BJ (cell line): ENCODE results near the gene CHST11. TPM values are rescaled to one million over a fixed set of nuclear protein-coding genes. Genes with fewer than 3 reads are reported as not detected.

ENCODE experiments used
- CTCF ChIA-PET: fragments of 350-600 bp; formaldehyde crosslinking; extraction: SDS; loops from one replicate; lab custom pipeline; 2021; ENCODE audit warnings: antibody characterized with exemption, inconsistent platforms; lab: Yijun Ruan, JAX
- POLR2A ChIA-PET: fragments of 300-600 bp; sonication (Branson Sonifier 250); formaldehyde crosslinking; extraction: SDS; loops from one replicate; lab custom pipeline; 2021; ENCODE audit warnings: antibody characterized with exemption; lab: Charles Lee
- DNase-seq: peaks from one replicate; pipeline ENCODE4 v3.0.0-alpha.2; 2011; ENCODE audit warnings: low read depth
- H3K27me3 ChIP-seq: 2 replicates; pipeline ENCODE4 v1.6.0; 2011; ENCODE audit warnings: low read length; ENCODE audit not compliant: control insufficient read depth, insufficient read depth
- H3K36me3 ChIP-seq: 2 replicates; pipeline ENCODE4 v1.5.1; 2011; ENCODE audit warnings: low read length; ENCODE audit not compliant: control insufficient read depth, insufficient read depth
- H3K4me3 ChIP-seq: 2 replicates; pipeline ENCODE4 v1.5.1; 2011; ENCODE audit warnings: low read depth, mild to moderate bottlenecking, control low read depth, low read length
- polyA minus RNA-seq: library from RNA; depleted of rRNA, polyadenylated mRNA; stranded (reverse); fragments of >200 nt; gene quantifications from 2 replicates; pipeline ENCODE4 v1.2.3, GENCODE V29; 2011; rRNA and poly(A)+ RNA removed
- polyA plus RNA-seq: library from polyadenylated mRNA; depleted of rRNA; stranded (reverse); fragments of >200 nt; gene quantifications from 2 replicates; pipeline ENCODE4 v1.2.3, GENCODE V29; 2011; rRNA removed
- TF ChIP-seq, protein P1 (sequence below): IDR thresholded peaks from 2 replicates; pipeline ENCODE4 v1.5.1; 2011; ENCODE audit warnings: low read depth, mild to moderate bottlenecking, control low read depth, inconsistent platforms, low read length, moderate library complexity; ENCODE audit not compliant: insufficient read depth

CHST11 gene
- polyA plus RNA-seq = 5.5 and 7.3 TPM in 2 replicates
- 6.0 and 11.0 TPM in 2 replicates for polyA minus RNA-seq

DNA sequence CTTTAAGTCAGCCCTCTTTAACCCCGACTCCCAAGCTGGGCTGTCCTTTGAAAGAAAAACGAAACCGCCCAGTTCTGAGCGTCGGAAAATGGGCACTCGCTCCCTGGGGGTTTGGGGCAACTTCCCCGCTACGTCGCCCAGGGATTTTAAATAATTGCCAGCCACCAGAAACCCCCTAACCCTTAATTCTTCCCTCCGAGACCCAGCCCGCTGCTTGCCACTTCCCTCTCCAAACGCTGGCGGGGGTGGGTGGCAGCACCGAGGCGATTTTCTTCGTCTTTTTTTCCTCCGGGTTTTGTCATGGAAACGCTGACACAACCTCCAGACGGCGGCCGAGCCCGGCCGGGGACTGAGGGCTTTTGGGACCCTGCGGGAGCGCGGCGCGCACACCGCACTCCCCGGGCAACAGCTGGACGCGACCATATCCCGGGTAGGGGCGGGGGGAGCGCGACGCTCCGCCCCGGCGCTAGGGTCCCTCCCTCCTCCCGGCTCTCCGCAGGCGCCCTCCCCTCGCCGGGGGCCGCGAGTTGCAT, at the start of gene CHST11:
TSS of gene CHST11 (plus strand) at position 532 of the 533 bp plus-strand sequence.
- ChIA-PET CTCF (interaction anchor here (1.2 to 1.9 kb wide), 2 partner anchors 30 to 213 kb away, joined by 3 to 7 read pairs; no protein-coding TSS in a partner anchor), POLR2A (no interaction called here)
- TF ChIP-seq, protein P1, sequence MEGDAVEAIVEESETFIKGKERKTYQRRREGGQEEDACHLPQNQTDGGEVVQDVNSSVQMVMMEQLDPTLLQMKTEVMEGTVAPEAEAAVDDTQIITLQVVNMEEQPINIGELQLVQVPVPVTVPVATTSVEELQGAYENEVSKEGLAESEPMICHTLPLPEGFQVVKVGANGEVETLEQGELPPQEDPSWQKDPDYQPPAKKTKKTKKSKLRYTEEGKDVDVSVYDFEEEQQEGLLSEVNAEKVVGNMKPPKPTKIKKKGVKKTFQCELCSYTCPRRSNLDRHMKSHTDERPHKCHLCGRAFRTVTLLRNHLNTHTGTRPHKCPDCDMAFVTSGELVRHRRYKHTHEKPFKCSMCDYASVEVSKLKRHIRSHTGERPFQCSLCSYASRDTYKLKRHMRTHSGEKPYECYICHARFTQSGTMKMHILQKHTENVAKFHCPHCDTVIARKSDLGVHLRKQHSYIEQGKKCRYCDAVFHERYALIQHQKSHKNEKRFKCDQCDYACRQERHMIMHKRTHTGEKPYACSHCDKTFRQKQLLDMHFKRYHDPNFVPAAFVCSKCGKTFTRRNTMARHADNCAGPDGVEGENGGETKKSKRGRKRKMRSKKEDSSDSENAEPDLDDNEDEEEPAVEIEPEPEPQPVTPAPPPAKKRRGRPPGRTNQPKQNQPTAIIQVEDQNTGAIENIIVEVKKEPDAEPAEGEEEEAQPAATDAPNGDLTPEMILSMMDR = peak; percentile 40
- Histone ChIP-seq H3K4me3 (peak within 1 kb of the TSS; percentile 68), H3K27me3 (no peaks in the 10 kb centered on the region), H3K36me3 (no peaks in the 10 kb centered on the region)
- peak; percentile 22 for DNase-seq

DNA sequence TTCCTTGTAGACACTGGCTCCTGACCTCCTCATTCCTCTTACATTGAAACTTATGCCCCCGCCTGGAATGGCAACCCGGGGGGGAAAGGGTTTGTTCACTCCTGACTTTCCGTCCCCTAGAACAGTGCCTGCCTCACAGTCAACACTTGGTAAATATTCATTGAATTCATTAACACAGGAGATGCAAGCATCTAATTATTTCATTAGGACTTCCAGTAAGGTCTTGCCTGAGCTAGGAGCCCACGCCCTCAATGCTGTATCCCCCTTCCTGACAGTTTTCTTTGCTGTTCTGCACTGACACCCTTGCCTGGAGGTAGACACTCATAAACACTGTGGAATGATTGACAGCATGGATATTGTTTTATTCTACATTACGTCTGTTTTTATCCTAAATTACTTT, 49.3 kb upstream of the CHST11 start:
- CTCF ChIA-PET = interaction anchor here (1.7 kb wide), 1 partner anchor 26 kb away, joined by 4 read pairs; no protein-coding TSS in a partner anchor
- Histone ChIP-seq H3K4me3 (no peak overlapping the region), H3K27me3 (no peaks in the 10 kb centered on the region), H3K36me3 (no peaks in the 10 kb centered on the region)
- TF ChIP-seq, protein P1 = no peak
- POLR2A ChIA-PET = no interaction called here
- no peak for DNase-seq

DNA sequence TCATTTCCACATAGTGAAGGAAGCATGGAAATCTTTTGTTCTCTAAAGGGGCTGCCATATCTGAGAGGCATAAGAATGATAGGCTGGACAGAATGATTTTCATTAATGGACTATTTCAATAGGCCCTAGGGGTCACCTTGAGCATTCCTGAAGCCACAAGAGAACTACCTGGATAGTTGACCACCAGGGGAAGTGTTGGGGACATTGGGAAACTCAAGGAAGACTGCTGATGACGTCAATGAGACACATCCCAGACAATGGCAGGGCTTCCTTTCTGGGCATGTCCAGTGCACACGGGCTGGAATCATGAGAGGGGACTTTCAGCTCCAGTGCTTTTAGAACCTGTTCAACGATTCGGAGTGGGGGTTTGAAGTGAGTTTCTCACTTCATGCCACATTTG, 48.8 kb upstream of the CHST11 start:
- H3K4me3 ChIP-seq = no peak overlapping the region
- ChIA-PET CTCF (interaction anchor here (1.7 kb wide), 1 partner anchor 26 kb away, joined by 4 read pairs; no protein-coding TSS in a partner anchor), POLR2A (no interaction called here)
- TF ChIP-seq, protein P1 = no peak
- H3K36me3 ChIP-seq = no peaks in the 10 kb centered on the region
- H3K27me3 ChIP-seq = no peaks in the 10 kb centered on the region; the same call in 1 of the 2 replicates
- DNase-seq = no peak

DNA sequence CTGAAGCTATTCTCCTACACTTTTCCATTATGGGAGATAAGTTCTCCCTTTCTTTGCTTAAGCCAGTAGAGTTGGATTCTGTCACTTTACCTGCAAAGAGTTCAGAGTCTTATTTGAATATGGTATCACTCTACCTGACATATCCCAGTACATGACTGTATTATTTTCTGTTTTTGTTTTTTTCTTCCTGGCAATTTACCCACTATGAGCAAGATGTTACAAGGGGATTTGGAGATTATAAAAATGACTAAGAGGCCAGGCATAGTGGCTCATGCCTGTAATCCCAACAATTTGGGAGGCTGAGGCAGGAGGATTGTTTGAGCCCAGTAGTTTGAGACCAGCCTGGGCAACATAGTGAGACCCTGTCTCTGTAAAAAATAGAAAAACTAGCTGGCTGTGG, 46.4 kb upstream of the CHST11 start:
- Histone ChIP-seq H3K4me3 (no peak overlapping the region), H3K27me3 (peaks cover 3% of the 10 kb centered on the region), H3K36me3 (no peaks in the 10 kb centered on the region)
- ChIA-PET POLR2A (no interaction called here), CTCF (no interaction called here)
- no peak for DNase-seq
- TF ChIP-seq, protein P1 = no peak

DNA sequence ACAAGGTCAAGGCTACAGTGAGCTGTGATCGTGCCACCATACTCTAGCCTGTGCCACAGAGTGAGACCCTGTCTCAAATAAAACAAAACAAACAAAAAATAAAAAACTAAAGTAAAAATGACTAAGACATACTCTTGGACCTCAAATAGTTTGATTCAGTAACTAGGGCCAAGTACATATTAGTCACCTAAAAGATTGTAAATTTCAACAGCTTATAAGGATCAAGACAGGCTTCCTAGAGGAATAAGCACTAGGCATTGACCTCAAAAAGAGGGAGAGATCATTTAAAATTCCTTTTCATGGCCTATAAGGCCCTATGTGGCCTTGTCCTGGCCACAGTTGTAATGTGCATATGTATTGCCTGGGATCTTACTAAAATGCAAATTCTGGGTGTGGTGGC, 46.0 kb upstream of the CHST11 start:
- no peak for DNase-seq
- POLR2A ChIA-PET = no interaction called here
- TF ChIP-seq, protein P1 = no peak
- CTCF ChIA-PET = interaction anchor here (0.8 kb wide), 1 partner anchor 13 kb away, joined by 3 read pairs; no protein-coding TSS in a partner anchor
- Histone ChIP-seq H3K27me3 (peaks cover 3% of the 10 kb centered on the region), H3K4me3 (no peak overlapping the region), H3K36me3 (no peaks in the 10 kb centered on the region)
